Gastroesophageal sphincter (tissue), 3 donors: Measurements from ENCODE around the gene BTBD9.

Source experiments
- CTCF ChIP-seq, 4 experiments: fragments of 200-600 bp in 2 of 4; fragments of 450-650 bp in 2 of 4; sonication (generic) in 1 of 4; IDR thresholded peaks; one replicate each; pipeline ENCODE4 v1.5.1; 2017 to 2019; ENCODE audit warnings: antibody characterized with exemption in 4 of 4, mild to moderate bottlenecking in 2 of 4, moderate library complexity in 2 of 4
- POLR2A ChIP-seq, 2 donors: fragments of 450-650 bp; IDR thresholded peaks; one replicate each; pipeline ENCODE4 v1.6.1; 2017; ENCODE audit warnings: antibody characterized with exemption in 2 of 2, mild to moderate bottlenecking in 2 of 2, moderate library complexity in 1 of 2

DNA sequence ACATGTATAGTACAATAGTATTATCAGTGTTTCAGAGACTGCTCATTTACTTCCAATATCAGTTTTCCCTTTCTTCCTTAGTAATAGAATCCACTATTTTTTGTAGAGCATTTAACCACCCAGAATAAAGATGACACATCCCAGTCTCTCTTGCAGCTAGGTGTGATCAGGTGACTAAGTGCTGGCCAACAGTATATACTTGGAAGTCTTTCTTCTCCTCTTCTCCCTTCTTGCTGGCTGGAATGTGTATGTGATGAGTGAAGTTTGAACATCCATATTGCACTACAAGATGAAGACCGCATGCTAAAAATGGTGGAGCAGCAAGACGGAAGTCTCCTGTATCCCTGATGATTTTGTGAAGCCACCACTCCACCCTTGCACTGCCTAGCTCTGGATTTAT, 14.5 kb upstream of the BTBD9 start:
- no peak for TF ChIP-seq CTCF (IDR thresholded peaks at IDR 0.05)
- no peak for TF ChIP-seq POLR2A (IDR thresholded peaks at IDR 0.05)
